SK-N-SH (cell line): ENCODE results near the gene DIPK1C.

Experiments used
- CTCF ChIP-seq: fragments of 200-600 bp; sonication (generic); IDR thresholded peaks from 2 replicates; pipeline ENCODE4 v1.6.1; 2017; ENCODE audit warnings: antibody characterized with exemption, mild to moderate bottlenecking, moderate library complexity
- EP300 ChIP-seq, 2 experiments: IDR thresholded peaks; 2 replicates each; pipeline versions ENCODE4 v1.4.0 to v1.6.1; 2012; ENCODE audit warnings: borderline replicate concordance in 1 of 2, low read depth in 1 of 2, low read length in 1 of 2
- MAX ChIP-seq: IDR thresholded peaks from 2 replicates; pipeline ENCODE4 v1.4.0; 2012; ENCODE audit warnings: low read depth
- MXI1 ChIP-seq: IDR thresholded peaks from 2 replicates; pipeline ENCODE4 v1.6.1; 2012; ENCODE audit warnings: mild to moderate bottlenecking, low read depth, low read length, improper control_type of control experiment
- POLR2AphosphoS5 ChIP-seq: IDR thresholded peaks from 2 replicates; pipeline ENCODE4 v1.6.1; 2012; ENCODE audit warnings: low read depth, low read length
- SMC3 ChIP-seq: IDR thresholded peaks from 2 replicates; pipeline ENCODE4 v1.6.1; 2012; ENCODE audit warnings: low read depth, low read length, improper control_type of control experiment
- TCF12 ChIP-seq: IDR thresholded peaks from 2 replicates; pipeline ENCODE4 v1.4.0; 2012
- YY1 ChIP-seq: IDR thresholded peaks from 2 replicates; pipeline ENCODE4 v1.4.0; 2012; ENCODE audit warnings: low read depth, mild to moderate bottlenecking
- ZBTB33 ChIP-seq: IDR thresholded peaks from 2 replicates; pipeline ENCODE4 v1.4.0; 2012; ENCODE audit warnings: low read depth, borderline replicate concordance

GRCh38 chr18:74488864-74489263 lies 31.8 kb upstream of the DIPK1C start:
- no peak for TF ChIP-seq POLR2AphosphoS5
- no peak for TF ChIP-seq CTCF
- TF ChIP-seq SMC3, result no peak
- no peak for TF ChIP-seq EP300 (IDR thresholded peaks at IDR 0.05; ENCODE audit: borderline replicate concordance in 1 of 2, low read depth in 1 of 2, low read length in 1 of 2)
- TF ChIP-seq ZBTB33, result no peak
- no peak for TF ChIP-seq MAX
- TF ChIP-seq MXI1, result no peak
- TF ChIP-seq TCF12, result no peak
- TF ChIP-seq YY1, result no peak
